Neural progenitor cell (in vitro differentiated cells): ENCODE data around the gene HSPA1B.

Experiments used
- CTCF ChIP-seq: fragments of 200-600 bp; sonication (generic); IDR thresholded peaks from 2 replicates; pipeline ENCODE4 v1.5.1; 2017; ENCODE audit warnings: antibody characterized with exemption, mild to moderate bottlenecking
- EZH2phosphoT487 ChIP-seq: fragments of 200-600 bp; sonication (generic); IDR thresholded peaks from 2 replicates; pipeline ENCODE4 v1.6.1; 2017; ENCODE audit warnings: antibody characterized with exemption

GRCh38 chr6:31878726-31879125, 51.2 kb downstream of the HSPA1B start, which contains the start of gene SLC44A4:
- no peak for TF ChIP-seq CTCF
- TF ChIP-seq EZH2phosphoT487 = no peak
